ENCODE measurements around the gene CHDH.

DNA sequence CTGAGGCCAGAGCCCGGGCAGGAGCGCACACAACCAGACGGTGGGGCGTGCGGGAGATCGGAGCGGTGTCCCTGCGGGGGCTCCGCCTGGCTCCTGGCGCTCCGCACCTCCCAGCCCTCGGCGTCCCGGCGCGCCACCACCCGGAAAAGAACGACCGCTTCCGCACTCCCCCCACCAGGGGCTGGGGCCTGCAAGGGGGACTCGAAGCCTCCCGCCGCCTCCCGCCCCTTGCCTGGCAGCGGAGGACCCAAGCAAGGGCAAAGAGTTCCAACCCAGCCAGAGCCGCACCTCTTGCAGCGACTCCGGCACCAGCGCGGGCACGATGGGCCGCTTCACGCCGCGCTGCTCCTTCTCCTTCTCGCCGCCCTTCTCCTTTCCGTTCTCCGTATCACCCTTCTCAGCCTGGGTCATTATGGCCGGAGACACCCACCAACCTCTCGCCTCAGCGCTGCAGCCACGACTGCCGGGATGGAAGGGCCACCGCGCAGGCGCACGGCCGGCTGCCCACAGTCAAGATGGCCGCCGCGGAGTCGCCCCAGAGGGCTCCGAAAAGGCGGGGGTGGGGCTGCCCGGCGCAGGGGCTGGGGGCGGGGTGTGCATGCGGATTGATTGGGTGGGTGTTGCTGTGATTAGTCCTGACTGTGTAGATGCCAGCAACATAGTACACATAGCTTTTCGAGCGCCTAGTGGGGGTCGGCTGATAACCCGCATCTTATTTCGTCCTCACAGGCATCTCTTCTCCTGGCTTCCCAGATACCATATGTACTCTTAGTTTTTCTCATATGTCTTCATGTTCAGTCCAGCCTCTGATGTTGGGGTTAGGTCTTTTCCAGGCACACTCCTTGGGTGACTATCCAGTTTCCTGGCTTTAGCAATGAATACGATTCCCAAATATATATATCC, 35.7 kb upstream of the CHDH start, which contains the start of gene ACTR8:
- TF ChIP-seq, protein P1, sequence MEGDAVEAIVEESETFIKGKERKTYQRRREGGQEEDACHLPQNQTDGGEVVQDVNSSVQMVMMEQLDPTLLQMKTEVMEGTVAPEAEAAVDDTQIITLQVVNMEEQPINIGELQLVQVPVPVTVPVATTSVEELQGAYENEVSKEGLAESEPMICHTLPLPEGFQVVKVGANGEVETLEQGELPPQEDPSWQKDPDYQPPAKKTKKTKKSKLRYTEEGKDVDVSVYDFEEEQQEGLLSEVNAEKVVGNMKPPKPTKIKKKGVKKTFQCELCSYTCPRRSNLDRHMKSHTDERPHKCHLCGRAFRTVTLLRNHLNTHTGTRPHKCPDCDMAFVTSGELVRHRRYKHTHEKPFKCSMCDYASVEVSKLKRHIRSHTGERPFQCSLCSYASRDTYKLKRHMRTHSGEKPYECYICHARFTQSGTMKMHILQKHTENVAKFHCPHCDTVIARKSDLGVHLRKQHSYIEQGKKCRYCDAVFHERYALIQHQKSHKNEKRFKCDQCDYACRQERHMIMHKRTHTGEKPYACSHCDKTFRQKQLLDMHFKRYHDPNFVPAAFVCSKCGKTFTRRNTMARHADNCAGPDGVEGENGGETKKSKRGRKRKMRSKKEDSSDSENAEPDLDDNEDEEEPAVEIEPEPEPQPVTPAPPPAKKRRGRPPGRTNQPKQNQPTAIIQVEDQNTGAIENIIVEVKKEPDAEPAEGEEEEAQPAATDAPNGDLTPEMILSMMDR (IDR thresholded peaks at IDR 0.05; ENCODE audit: extremely low read depth in 1 of 2, insufficient read depth in 1 of 2, low read depth in 1 of 2, low read length in 2 of 2), result peak in 1 of 2 donors; percentile 8
- TF ChIP-seq POLR2AphosphoS5 (IDR thresholded peaks at IDR 0.05; ENCODE audit: insufficient read depth, low read depth, low read length), result peak; percentile 90
